Neutrophil (primary cell): ENCODE measurements around the gene SEC61A1.

Experiments
- H3K27ac ChIP-seq: fragments of 200-600 bp; sonication (generic); 2 replicates; pipeline ENCODE4 v1.5.1; 2016; ENCODE audit warnings: mild to moderate bottlenecking, moderate library complexity
- H3K27me3 ChIP-seq: fragments of 200-600 bp; sonication (generic); 2 replicates; pipeline ENCODE4 v1.6.0; 2016; ENCODE audit warnings: mild to moderate bottlenecking
- H3K36me3 ChIP-seq: fragments of 200-600 bp; sonication (generic); 2 replicates; pipeline ENCODE4 v1.5.1; 2017
- H3K4me1 ChIP-seq, 2 experiments: fragments of 200-600 bp in 1 of 2; sonication (generic) in 1 of 2; 1 replicate in 1 of 2; 2 replicates in 1 of 2; pipeline versions ENCODE4 v1.5.1 to v1.6.1; 2013 to 2016; ENCODE audit warnings: low read depth in 1 of 2, low read length in 1 of 2, mild to moderate bottlenecking in 1 of 2, moderate library complexity in 1 of 2; ENCODE audit not compliant: control insufficient read depth in 1 of 2, insufficient read depth in 1 of 2
- H3K4me3 ChIP-seq, 2 experiments: fragments of 200-600 bp in 1 of 2; sonication (generic) in 1 of 2; 1 replicate in 1 of 2; 2 replicates in 1 of 2; pipeline ENCODE4 v1.5.1; 2013 to 2016; ENCODE audit warnings: low read depth in 1 of 2, low read length in 1 of 2, mild to moderate bottlenecking in 1 of 2, moderate library complexity in 1 of 2
- H3K9me3 ChIP-seq: fragments of 200-600 bp; sonication (generic); 2 replicates; pipeline ENCODE4 v1.5.1; 2016
- TF ChIP-seq, protein P1 (sequence below): fragments of 200-600 bp; sonication (generic); IDR thresholded peaks from 2 replicates; pipeline ENCODE4 v1.5.1; 2016; ENCODE audit warnings: antibody characterized with exemption

The SEC61A1 gene

DNA sequence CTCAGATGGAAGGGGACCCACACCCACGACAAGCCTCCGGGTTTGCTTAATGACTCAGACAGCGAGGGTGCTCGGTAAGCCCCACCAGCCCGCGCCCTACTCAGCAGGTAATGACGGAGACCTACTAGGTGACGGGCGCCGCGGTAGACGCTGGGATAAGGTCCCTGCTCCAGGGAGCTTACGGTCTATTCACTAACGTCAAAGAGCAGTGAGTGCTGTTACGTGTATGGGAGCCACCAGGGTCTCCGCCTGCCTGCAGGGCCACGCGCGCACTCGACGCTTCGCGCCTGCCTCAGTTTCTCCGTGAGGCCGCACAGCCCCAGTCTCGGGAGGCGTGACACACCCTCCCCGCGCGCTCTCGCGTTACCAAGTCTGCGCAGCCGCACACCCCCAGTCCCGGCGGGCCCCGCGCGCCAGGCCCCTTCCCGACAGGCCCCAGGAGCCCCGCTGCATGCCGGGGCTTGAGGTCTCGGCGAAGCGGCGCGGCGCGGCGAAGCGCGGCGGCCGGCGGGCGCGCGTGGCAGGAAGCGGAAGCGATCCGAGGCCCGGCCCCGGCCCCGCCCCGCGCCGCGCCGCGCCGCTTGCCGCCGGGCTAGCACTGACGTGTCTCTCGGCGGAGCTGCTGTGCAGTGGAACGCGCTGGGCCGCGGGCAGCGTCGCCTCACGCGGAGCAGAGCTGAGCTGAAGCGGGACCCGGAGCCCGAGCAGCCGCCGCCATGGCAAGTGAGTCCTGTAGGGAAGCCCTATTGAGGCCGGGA lies at the start of gene SEC61A1:
Gene SEC61A1, plus strand, starts transcription at position 601 of the 758 bp plus-strand sequence. Its CDS starts 116 bp downstream, at position 717.
- Histone ChIP-seq H3K27me3 (peaks cover 19% of the 10 kb centered on the region), H3K4me1 (peaks cover 38 to 40% of the 10 kb centered on the region in 2 experiments), H3K4me3 (peak within 1 kb of the TSS; percentile 89 to 97), H3K36me3 (peaks cover 18% of the 10 kb centered on the region), H3K27ac (peak within 1 kb of the TSS; percentile 93), H3K9me3 (no peaks in the 10 kb centered on the region)
- TF ChIP-seq, protein P1, sequence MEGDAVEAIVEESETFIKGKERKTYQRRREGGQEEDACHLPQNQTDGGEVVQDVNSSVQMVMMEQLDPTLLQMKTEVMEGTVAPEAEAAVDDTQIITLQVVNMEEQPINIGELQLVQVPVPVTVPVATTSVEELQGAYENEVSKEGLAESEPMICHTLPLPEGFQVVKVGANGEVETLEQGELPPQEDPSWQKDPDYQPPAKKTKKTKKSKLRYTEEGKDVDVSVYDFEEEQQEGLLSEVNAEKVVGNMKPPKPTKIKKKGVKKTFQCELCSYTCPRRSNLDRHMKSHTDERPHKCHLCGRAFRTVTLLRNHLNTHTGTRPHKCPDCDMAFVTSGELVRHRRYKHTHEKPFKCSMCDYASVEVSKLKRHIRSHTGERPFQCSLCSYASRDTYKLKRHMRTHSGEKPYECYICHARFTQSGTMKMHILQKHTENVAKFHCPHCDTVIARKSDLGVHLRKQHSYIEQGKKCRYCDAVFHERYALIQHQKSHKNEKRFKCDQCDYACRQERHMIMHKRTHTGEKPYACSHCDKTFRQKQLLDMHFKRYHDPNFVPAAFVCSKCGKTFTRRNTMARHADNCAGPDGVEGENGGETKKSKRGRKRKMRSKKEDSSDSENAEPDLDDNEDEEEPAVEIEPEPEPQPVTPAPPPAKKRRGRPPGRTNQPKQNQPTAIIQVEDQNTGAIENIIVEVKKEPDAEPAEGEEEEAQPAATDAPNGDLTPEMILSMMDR, result peak; percentile 37

DNA sequence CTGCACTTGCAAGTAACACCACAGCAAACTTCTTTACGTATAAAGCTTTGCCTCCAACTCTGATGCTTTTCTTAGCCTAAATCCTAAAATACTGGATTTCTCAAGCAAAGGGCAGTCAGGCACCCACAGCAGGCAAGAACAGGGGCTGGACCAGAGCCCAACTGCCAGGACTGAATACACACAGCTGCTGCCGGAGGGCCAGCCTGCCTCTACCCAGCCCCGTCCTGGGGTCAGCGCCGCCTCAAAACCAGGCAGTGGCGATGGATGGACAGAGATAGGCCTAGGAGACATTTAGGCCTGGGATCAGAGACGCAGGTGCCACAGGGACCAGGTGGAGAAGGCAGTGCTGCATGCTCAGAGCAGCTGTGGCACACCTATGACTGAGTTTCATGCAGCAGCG lies 47.6 kb upstream of the SEC61A1 start:
- no peak overlapping the region for H3K27ac ChIP-seq
- peaks cover 43% of the 10 kb centered on the region for H3K27me3 ChIP-seq
- no peak overlapping the region for H3K4me3 ChIP-seq
- no peaks in the 10 kb centered on the region for H3K9me3 ChIP-seq
- TF ChIP-seq, protein P1, result no peak
- H3K4me1 ChIP-seq, result no peaks in the 10 kb centered on the region
- H3K36me3 ChIP-seq, result no peaks in the 10 kb centered on the region

DNA sequence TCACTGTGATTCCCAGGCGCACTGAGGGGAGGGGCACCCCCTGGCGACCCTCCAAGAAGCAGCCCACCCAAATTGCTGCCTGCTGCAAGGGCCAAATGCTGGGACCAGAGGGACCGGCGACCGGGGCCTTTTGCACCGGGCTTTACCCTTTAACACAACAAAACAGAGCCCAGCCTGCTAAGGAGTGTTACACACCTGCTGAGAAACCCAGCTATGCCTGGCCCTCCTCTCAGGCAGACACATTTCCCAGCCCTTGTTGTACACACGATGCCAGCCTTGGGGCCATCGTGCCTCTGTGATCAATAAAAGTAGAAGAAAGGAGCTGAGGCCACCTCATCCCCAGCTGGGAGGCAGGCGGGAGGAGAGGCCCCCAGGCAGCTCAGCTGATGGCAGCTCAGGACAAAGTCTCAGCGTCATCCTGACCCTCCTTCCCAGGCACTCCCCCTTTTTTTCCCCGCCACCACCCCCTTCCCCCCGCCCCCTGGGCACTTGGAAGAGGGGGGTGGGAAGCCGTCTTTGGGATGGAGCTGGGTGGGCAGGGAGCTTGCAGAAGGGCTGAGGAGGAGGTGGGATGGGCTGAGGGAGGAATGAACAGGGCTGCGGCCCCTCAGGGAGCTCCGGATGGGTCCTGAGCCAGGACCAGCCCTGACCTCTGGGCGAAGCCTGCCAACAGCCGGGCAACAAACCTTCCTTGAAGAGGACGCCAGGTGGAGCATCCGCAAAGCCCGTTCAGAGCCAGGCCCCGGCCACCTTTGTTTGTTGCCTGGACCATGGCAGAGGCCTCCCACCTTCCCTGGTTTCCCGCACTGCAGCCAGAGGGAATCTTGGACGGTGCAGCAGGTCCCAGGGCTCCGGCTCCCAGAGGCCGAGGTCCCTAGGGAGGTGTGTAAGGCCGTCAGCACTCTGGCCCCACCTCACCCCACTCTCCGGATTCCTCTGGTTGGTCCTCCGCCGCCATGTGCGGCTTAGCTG lies 45.9 kb upstream of the SEC61A1 start:
- H3K27ac ChIP-seq, result no peak overlapping the region
- peaks cover 0 to 4% of the 10 kb centered on the region in 2 experiments for H3K4me1 ChIP-seq
- H3K4me3 ChIP-seq, result no peak overlapping the region
- no peaks in the 10 kb centered on the region for H3K9me3 ChIP-seq
- no peaks in the 10 kb centered on the region for H3K36me3 ChIP-seq
- peaks cover 39% of the 10 kb centered on the region for H3K27me3 ChIP-seq
- TF ChIP-seq, protein P1, result no peak

DNA sequence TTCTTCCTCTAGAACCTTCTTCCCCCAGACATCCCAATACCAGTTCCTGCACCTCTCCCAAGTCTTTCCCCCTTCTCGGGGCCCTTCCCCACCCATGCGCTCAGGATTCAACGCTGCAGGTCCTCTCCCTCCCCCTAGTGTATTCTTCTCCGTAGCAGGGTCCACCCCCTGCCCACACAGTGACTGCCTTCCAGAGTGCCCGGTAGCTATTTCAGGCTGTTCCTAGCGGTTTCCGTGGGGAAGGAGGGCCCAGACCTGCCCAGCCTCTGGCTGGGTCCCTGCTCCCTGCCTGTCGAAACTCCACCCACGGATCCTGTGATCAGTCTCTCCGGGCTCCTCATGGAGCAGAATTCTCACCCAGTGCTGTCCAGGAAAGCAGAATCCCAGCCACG lies 45.2 kb upstream of the SEC61A1 start:
- no peak overlapping the region for H3K4me3 ChIP-seq
- no peaks in the 10 kb centered on the region for H3K36me3 ChIP-seq
- no peaks in the 10 kb centered on the region for H3K9me3 ChIP-seq
- no peak overlapping the region for H3K27ac ChIP-seq
- H3K4me1 ChIP-seq, result peaks cover 0 to 4% of the 10 kb centered on the region in 2 experiments
- H3K27me3 ChIP-seq, result peaks cover 39% of the 10 kb centered on the region
- TF ChIP-seq, protein P1, result no peak

DNA sequence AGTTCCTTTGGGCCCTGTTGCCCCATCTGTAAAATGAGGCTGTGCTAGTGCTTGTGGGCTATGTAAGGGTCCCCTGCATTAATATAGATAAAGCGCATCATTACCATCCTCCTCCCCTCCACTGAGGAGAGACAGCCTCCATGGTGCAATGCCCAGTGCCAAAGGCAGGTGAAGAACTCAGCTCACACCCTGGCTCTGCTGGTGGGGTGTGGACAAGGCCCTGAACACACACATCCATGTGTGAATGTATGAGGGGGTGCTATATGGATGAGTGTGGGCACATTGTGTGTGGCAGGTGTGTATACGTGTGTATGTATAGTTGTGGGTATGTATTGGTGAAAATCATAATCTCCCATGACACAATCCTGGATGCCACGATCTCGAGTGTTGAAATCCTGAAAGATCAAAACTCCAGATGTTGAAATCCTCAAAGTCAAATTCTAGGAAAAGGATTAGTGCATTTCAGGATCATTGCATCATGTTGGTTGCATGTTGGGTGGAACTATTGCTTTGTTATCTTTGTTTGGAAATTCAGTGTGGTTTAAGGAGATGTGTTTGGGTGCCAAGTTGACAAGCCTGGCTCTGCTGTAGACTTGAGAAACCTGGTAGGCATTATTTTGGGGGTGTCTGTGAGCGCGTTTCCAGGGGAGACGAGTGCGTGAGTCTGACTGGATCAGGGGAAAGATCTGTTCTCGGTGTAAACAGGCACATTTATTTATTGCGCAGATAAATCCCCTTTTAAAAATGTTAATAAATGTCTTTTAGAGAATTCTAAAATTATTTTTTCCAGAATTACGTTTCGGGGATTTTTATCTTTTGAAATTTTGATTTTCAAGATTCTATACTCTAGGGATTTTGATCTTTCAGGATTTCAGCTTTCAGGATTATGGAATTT lies 42.0 kb upstream of the SEC61A1 start:
- Histone ChIP-seq H3K4me3 (no peak overlapping the region), H3K4me1 (peaks cover 0 to 4% of the 10 kb centered on the region in 2 experiments), H3K27me3 (peaks cover 35% of the 10 kb centered on the region), H3K36me3 (no peaks in the 10 kb centered on the region), H3K9me3 (no peaks in the 10 kb centered on the region), H3K27ac (no peak overlapping the region)
- TF ChIP-seq, protein P1, result no peak
